ENCODE results near the gene CHST7. TPM values are rescaled to one million over a fixed set of nuclear protein-coding genes. Genes with fewer than 3 reads are reported as not detected.

CHST7 gene
- total and polyA plus RNA-seq, 2 of the 13 experiments (the other 11 are each of a cell fraction or from before 2014, with no cell fraction given) = 2.4 to 5.2 TPM

DNA sequence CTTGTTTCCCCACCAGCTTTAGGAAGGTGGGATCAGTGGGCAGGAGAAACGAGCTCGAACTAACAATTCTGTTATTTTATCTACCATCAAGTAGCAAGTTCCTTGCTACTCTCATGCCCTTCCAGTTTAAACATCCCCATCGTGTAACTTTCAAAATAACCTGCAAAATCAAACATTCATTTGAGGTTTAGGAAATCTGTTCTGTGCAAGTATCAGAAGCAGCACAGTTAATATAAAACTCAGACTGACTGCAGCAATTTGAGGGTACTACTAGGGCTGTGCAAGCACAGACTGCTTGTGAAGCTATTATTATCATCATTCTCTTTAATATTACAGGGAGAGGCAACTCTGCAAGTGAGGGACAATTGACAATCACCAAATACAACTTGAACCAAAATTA is 48.0 kb downstream of the CHST7 start:
- in situ Hi-C loops (cut with HindIII; ENCODE audit: extremely low pct_ligation_motif_present, low pct_unique_long_range_greater_than_20kb) = no loop called here
- no peak overlapping the region for H3K4me2 ChIP-seq (ENCODE audit: low read depth, low read length)
- H3K27me3 ChIP-seq (ENCODE audit: control insufficient read depth in 1 of 2, insufficient read depth in 2 of 2, low read length in 2 of 2) = no peaks in the 10 kb centered on the region
- DNase-seq (ENCODE audit: low spot score) (no peak), ATAC-seq (no peak), FAIRE-seq (no peak)
- intact Hi-C loops (cut with micrococcal nuclease; ENCODE audit: unreplicated experiment) = no loop called here
- peaks cover 12% of the 10 kb centered on the region for H3K4me1 ChIP-seq (ENCODE audit: insufficient read depth, low read length)
- H3K9ac ChIP-seq (ENCODE audit: insufficient read depth, low read depth, low read length) = no peak overlapping the region
- H3K27ac ChIP-seq (ENCODE audit: extremely low read length, insufficient read depth, low read length) = no peak overlapping the region
- BruUV-seq (replicated peaks) = no TSS peak
- ChIA-PET CTCF (ENCODE audit: low intra/inter-chr PET ratio, low total read pairs) (no interaction called here), POLR2A (no interaction called here)
- H2AFZ ChIP-seq (ENCODE audit: low read length) = no peak overlapping the region
- 97% methylated on average over 3 of the region's 3 CpGs for WGBS (ENCODE audit: low lambda C conversion rate)
- H3K9me3 ChIP-seq (ENCODE audit: low read length) = no peaks in the 10 kb centered on the region
- H3K4me3 ChIP-seq (replicated peaks in 1 of 3; ENCODE audit: insufficient read depth in 1 of 3, low read depth in 2 of 3, low read length in 3 of 3) = no peak overlapping the region
- TF ChIP-seq, protein P1, sequence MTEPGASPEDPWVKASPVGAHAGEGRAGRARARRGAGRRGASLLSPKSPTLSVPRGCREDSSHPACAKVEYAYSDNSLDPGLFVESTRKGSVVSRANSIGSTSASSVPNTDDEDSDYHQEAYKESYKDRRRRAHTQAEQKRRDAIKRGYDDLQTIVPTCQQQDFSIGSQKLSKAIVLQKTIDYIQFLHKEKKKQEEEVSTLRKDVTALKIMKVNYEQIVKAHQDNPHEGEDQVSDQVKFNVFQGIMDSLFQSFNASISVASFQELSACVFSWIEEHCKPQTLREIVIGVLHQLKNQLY (CRISPR knock-in tag; IDR thresholded peaks at IDR 0.05) = no peak
- TF ChIP-seq ZNF12 (CRISPR knock-in tag; IDR thresholded peaks at IDR 0.05) = no peak
- TF ChIP-seq, protein P2, sequence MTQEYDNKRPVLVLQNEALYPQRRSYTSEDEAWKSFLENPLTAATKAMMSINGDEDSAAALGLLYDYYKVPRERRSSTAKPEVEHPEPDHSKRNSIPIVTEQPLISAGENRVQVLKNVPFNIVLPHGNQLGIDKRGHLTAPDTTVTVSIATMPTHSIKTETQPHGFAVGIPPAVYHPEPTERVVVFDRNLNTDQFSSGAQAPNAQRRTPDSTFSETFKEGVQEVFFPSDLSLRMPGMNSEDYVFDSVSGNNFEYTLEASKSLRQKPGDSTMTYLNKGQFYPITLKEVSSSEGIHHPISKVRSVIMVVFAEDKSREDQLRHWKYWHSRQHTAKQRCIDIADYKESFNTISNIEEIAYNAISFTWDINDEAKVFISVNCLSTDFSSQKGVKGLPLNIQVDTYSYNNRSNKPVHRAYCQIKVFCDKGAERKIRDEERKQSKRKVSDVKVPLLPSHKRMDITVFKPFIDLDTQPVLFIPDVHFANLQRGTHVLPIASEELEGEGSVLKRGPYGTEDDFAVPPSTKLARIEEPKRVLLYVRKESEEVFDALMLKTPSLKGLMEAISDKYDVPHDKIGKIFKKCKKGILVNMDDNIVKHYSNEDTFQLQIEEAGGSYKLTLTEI (CRISPR knock-in tag; conservative IDR thresholded peaks at IDR 0.05) = no peak
- no peak for TF ChIP-seq ZNF879 (CRISPR knock-in tag; IDR thresholded peaks at IDR 0.05)
- no peak for TF ChIP-seq CCDC6 (CRISPR knock-in tag; IDR thresholded peaks at IDR 0.05)
- TF ChIP-seq PAF1 (CRISPR knock-in tag; IDR thresholded peaks at IDR 0.05) = no peak
- no peak for TF ChIP-seq KLF16 (CRISPR knock-in tag; IDR thresholded peaks at IDR 0.05)
- TF ChIP-seq, protein P3, sequence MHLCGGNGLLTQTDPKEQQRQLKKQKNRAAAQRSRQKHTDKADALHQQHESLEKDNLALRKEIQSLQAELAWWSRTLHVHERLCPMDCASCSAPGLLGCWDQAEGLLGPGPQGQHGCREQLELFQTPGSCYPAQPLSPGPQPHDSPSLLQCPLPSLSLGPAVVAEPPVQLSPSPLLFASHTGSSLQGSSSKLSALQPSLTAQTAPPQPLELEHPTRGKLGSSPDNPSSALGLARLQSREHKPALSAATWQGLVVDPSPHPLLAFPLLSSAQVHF (CRISPR knock-in tag; IDR thresholded peaks at IDR 0.05) = no peak
- no peak for TF ChIP-seq ZNF441 (CRISPR knock-in tag; IDR thresholded peaks at IDR 0.05; ENCODE audit: borderline replicate concordance)
- no peaks in the 10 kb centered on the region for H3K79me2 ChIP-seq (ENCODE audit: insufficient read depth, low read length)
- no peaks in the 10 kb centered on the region for H3K36me3 ChIP-seq (replicated peaks in 1 of 2; ENCODE audit: control insufficient read depth in 1 of 2, insufficient read depth in 2 of 2, low read length in 2 of 2)
- H4K20me1 ChIP-seq (ENCODE audit: insufficient read depth, low read length) = no peaks in the 10 kb centered on the region

All from HepG2 (cell line).